BLaER1 (cell line): ENCODE results near the gene YY1AP1.
"Not testable (repeated sequence)": the region's sequence is repeated elsewhere in the genome, so short reads cannot be mapped to it uniquely, and the experiment has no call there.

Source experiments
- H3K27ac ChIP-seq: shearing (Covaris generic); formaldehyde crosslinking; 2 replicates; pipeline ENCODE4 v1.8.1; 2022
- H3K27me3 ChIP-seq: shearing (Covaris generic); formaldehyde crosslinking; 2 replicates; pipeline ENCODE4 v1.8.1; 2022
- H3K36me3 ChIP-seq: shearing (Covaris generic); formaldehyde crosslinking; 2 replicates; pipeline ENCODE4 v1.8.1; 2022
- H3K4me1 ChIP-seq: shearing (Covaris generic); formaldehyde crosslinking; 2 replicates; pipeline ENCODE4 v1.8.1; 2022
- H3K4me2 ChIP-seq: shearing (Covaris generic); formaldehyde crosslinking; 2 replicates; pipeline ENCODE4 v1.8.1; 2022
- H3K4me3 ChIP-seq: shearing (Covaris generic); formaldehyde crosslinking; 2 replicates; pipeline ENCODE4 v1.8.1; 2022
- H3K9ac ChIP-seq: shearing (Covaris generic); formaldehyde crosslinking; 2 replicates; pipeline ENCODE4 v1.8.1; 2022
- H3K9me3 ChIP-seq: shearing (Covaris generic); formaldehyde crosslinking; 2 replicates; pipeline ENCODE4 v1.8.1; 2022
- H4K20me1 ChIP-seq: shearing (Covaris generic); formaldehyde crosslinking; 2 replicates; pipeline ENCODE4 v1.8.1; 2022
- Cebpa-rat ChIP-seq: shearing (Covaris generic); IDR thresholded peaks from 2 replicates; pipeline ENCODE4 v1.8.1; 2022

YY1AP1 gene

DNA sequence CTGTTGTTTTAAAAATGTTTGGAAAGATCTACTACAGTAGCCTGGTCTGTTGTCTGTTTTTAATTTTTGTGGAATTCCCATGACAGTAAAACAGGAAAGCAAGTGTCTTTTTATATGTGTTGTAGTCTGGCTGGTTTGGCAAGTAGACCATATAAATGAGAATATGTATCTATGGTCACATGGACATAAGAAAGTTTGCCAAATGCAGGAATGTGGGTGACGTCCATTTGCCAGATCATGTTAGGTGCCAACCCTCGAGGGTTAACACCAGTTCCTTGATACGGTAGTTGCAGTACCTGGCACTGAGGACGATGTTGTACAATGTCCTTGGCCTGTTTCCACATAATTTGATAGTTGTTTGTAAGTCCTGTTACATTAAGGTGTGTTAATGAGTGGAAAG is 6.5 kb upstream of the YY1AP1 start:
- Histone ChIP-seq H3K4me2 (no peak overlapping the region), H3K4me1 (peaks cover 6% of the 10 kb centered on the region), H3K9me3 (peaks cover 77% of the 10 kb centered on the region), H3K36me3 (peaks cover 93% of the 10 kb centered on the region), H4K20me1 (peaks cover 44% of the 10 kb centered on the region), H3K27me3 (no peaks in the 10 kb centered on the region), H3K9ac (no peak overlapping the region), H3K27ac (no peak overlapping the region), H3K4me3 (no peak overlapping the region)
- TF ChIP-seq Cebpa-rat = no peak

DNA sequence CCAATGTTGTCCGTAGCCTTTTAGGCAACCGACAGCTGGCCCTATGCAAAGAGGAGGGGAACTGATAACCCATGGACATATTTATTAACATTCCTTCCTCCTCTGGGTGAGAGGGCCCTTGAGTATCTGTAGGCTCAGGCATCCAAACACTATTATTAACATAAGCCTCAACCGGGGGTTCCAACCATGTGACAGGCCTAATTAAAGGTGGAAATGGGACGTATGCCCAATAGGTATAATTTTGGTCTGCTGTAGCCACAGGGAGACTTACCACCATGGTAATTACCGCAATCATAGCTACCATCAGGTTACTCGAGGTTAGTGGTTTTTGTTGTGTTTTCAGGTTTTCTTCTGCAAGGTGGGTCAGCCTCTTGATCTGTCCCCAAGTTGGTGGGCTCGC is 5.6 kb upstream of the YY1AP1 start:
- TF ChIP-seq Cebpa-rat = no peak
- Histone ChIP-seq H3K27ac (no peak overlapping the region), H3K27me3 (no peaks in the 10 kb centered on the region), H3K9me3 (peaks cover 68% of the 10 kb centered on the region), H3K4me1 (peaks cover 13% of the 10 kb centered on the region), H3K36me3 (peaks cover 84% of the 10 kb centered on the region), H4K20me1 (peaks cover 44% of the 10 kb centered on the region), H3K4me2 (no peak overlapping the region), H3K4me3 (no peak overlapping the region), H3K9ac (no peak overlapping the region)

GRCh38 chr1:155691992-155692528 is 3.5 kb upstream of the YY1AP1 start:
- no peak for TF ChIP-seq Cebpa-rat
- peaks cover 26% of the 10 kb centered on the region for H4K20me1 ChIP-seq
- H3K27ac ChIP-seq = no peak overlapping the region
- peaks cover 63% of the 10 kb centered on the region for H3K36me3 ChIP-seq
- H3K4me3 ChIP-seq = no peak overlapping the region; the same call in 1 of the 2 replicates
- H3K9ac ChIP-seq = no peak overlapping the region
- H3K4me1 ChIP-seq = peaks cover 13% of the 10 kb centered on the region
- H3K27me3 ChIP-seq = no peaks in the 10 kb centered on the region
- peaks cover 50% of the 10 kb centered on the region for H3K9me3 ChIP-seq
- H3K4me2 ChIP-seq = no peak overlapping the region

DNA sequence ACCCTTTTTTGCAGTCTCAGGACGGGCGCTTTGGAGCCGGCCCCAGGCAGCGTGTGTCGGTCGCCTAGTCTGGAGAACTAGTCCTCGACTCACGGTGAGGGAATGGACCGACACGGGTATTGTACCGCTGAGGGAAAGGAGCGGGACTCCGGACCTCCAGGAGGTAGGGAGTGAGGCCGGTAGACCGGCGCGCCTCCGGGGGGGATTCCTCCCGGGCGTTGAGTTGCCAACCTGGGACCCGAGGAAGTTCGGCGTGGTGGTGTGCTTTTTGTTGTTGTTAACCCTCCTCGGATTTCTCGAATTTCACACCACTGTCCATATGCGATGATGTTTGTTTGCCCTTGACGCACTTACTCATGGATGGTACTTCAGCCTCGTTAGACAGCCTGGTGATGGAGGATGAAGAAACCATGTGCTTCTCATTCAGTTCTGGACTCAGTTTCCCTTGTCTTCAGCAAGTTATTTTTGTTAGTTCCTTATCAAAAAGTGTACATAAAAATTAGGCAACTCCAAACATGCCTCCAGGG is 570 bp upstream of the YY1AP1 start, which contains the start of gene DAP3:
TSS of gene DAP3 (plus strand) at position 11 of the 527 bp plus-strand sequence. CDS start 20,689 bp downstream, outside the sequence.
- Histone ChIP-seq H3K4me1 (peaks cover 24% of the 10 kb centered on the region), H3K36me3 (peaks cover 51% of the 10 kb centered on the region), H3K9ac (peak within 1 kb of the TSS; percentile 100), H3K4me3 (peak within 1 kb of the TSS; percentile 95), H3K4me2 (peak within 1 kb of the TSS; percentile 83), H4K20me1 (peaks cover 28% of the 10 kb centered on the region), H3K9me3 (peaks cover 36% of the 10 kb centered on the region), H3K27ac (peak within 1 kb of the TSS; percentile 100)
- not testable (repeated sequence) for H3K27me3 ChIP-seq

GRCh38 chr1:155687705-155688323 is 760 bp downstream of the YY1AP1 start:
- Histone ChIP-seq H3K4me1 (peaks cover 24% of the 10 kb centered on the region), H3K9me3 (peaks cover 22% of the 10 kb centered on the region), H3K27ac (peak overlapping the region; percentile 100), H3K4me2 (peak overlapping the region; percentile 50), H4K20me1 (peaks cover 40% of the 10 kb centered on the region), H3K4me3 (peak overlapping the region; percentile 95), H3K9ac (peak overlapping the region; percentile 100), H3K36me3 (peaks cover 49% of the 10 kb centered on the region)
- H3K27me3 ChIP-seq = not testable (repeated sequence)

DNA sequence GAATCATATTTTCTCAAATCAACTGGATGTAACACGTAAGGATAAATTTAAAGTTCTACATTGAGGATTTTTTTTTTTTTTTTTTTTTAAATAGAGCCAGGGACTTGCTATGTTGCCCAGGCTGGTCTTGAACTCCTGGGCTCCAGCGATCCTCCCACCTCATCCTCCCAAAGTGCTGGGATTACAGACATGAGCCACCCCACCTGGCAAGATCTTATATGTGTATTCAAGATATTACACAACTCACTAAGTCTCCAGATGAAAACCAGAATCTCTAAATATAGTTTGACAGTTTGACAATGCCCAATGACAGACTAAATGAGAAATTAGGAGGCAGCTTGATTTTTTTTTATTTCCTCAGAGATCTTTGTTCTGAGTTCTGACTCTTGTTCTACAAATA is 6.8 kb downstream of the YY1AP1 start:
- Histone ChIP-seq H3K36me3 (peaks cover 77% of the 10 kb centered on the region), H3K4me1 (peaks cover 10% of the 10 kb centered on the region), H3K9ac (no peak overlapping the region), H3K9me3 (no peaks in the 10 kb centered on the region), H3K27me3 (no peaks in the 10 kb centered on the region), H3K27ac (no peak overlapping the region), H3K4me2 (no peak overlapping the region), H4K20me1 (peaks cover 98% of the 10 kb centered on the region), H3K4me3 (no peak overlapping the region)
- no peak for TF ChIP-seq Cebpa-rat

- H3K36me3 ChIP-seq = peaks cover 85% of the 10 kb centered on the region
- no peak for TF ChIP-seq Cebpa-rat
Observed at GRCh38 chr1:155680531-155680930, 8.0 kb downstream of the YY1AP1 start.

GRCh38 chr1:155678992-155679391 is 9.6 kb downstream of the YY1AP1 start:
- not testable (repeated sequence) for H3K9me3 ChIP-seq, H3K4me2 ChIP-seq, H3K27me3 ChIP-seq, H3K4me3 ChIP-seq, H3K27ac ChIP-seq, H3K9ac ChIP-seq, H3K4me1 ChIP-seq
- peaks cover 93% of the 10 kb centered on the region for H3K36me3 ChIP-seq
- peaks cover 84% of the 10 kb centered on the region for H4K20me1 ChIP-seq

More at GRCh38 chr1:155680531-155680930, 8.0 kb downstream of the YY1AP1 start:
- no peaks in the 10 kb centered on the region for H3K9me3 ChIP-seq
- H3K4me3 ChIP-seq = no peak overlapping the region
- no peaks in the 10 kb centered on the region for H3K4me1 ChIP-seq
- H3K27me3 ChIP-seq = no peaks in the 10 kb centered on the region
- no peak overlapping the region for H3K4me2 ChIP-seq
- H4K20me1 ChIP-seq = peaks cover 98% of the 10 kb centered on the region
- H3K9ac ChIP-seq = no peak overlapping the region
- no peak overlapping the region for H3K27ac ChIP-seq

DNA sequence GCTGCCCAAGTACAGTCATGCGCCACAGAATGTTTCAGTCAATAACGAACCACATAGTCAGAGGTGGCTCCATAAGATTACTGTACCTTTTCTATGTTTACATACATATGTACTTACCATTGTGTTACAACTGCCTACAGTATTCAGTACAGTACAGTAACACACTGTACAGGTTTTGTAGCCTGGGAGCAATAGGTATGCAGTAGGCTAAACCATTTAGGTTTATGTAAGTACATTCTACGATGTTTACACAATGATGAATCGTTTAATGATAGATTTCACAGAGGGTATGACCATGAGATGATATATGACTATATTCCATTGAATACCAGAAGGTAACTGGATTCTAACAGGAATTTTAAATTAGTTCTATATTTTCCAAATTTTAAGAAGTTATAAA is 10.5 kb downstream of the YY1AP1 start:
- Histone ChIP-seq H3K4me1 (no peaks in the 10 kb centered on the region), H3K27me3 (no peaks in the 10 kb centered on the region), H3K27ac (no peak overlapping the region), H4K20me1 (peaks cover 74% of the 10 kb centered on the region), H3K9ac (no peak overlapping the region), H3K36me3 (peaks cover 92% of the 10 kb centered on the region), H3K4me2 (no peak overlapping the region), H3K9me3 (no peaks in the 10 kb centered on the region), H3K4me3 (no peak overlapping the region)
- TF ChIP-seq Cebpa-rat = no peak

GRCh38 chr1:155673003-155673402 is 15.6 kb downstream of the YY1AP1 start:
- Histone ChIP-seq H3K4me1 (no peaks in the 10 kb centered on the region), H3K36me3 (peaks cover 99% of the 10 kb centered on the region), H4K20me1 (peaks cover 44% of the 10 kb centered on the region)

More at GRCh38 chr1:155673003-155673402, 15.6 kb downstream of the YY1AP1 start:
- H3K9me3 ChIP-seq = no peaks in the 10 kb centered on the region
- TF ChIP-seq Cebpa-rat = no peak
- no peak overlapping the region for H3K4me3 ChIP-seq
- H3K27me3 ChIP-seq = no peaks in the 10 kb centered on the region
- no peak overlapping the region for H3K4me2 ChIP-seq
- no peak overlapping the region for H3K9ac ChIP-seq
- no peak overlapping the region for H3K27ac ChIP-seq
